Osteoblast (primary cell): Measurements from ENCODE around the gene MT1X. TPM values are rescaled to one million over a fixed set of nuclear protein-coding genes. Genes with fewer than 3 reads are reported as not detected.

Experiments used
- DNase-seq: peaks from one replicate; pipeline ENCODE4 v3.0.0; 2011; ENCODE audit warnings: low spot score, mixed read lengths; ENCODE audit not compliant: insufficient read length; ENCODE audit errors: missing footprints
- H2AFZ ChIP-seq: 2 replicates; pipeline ENCODE4 v1.6.0; 2011; ENCODE audit warnings: mild to moderate bottlenecking, low read length
- H3K27ac ChIP-seq: 2 replicates; pipeline ENCODE4 v1.5.1; 2011; ENCODE audit warnings: mild to moderate bottlenecking, low read depth, low read length, moderate library complexity
- H3K27me3 ChIP-seq: 2 replicates; pipeline ENCODE4 v1.6.0; 2012; ENCODE audit warnings: mild to moderate bottlenecking, control low read depth, inconsistent platforms, low read length, moderate library complexity; ENCODE audit not compliant: insufficient read depth
- H3K36me3 ChIP-seq: 2 replicates; pipeline ENCODE4 v1.5.1; 2011; ENCODE audit warnings: mild to moderate bottlenecking, low read length, control low read depth, moderate library complexity; ENCODE audit not compliant: insufficient read depth
- H3K4me1 ChIP-seq: 2 replicates; pipeline ENCODE4 v1.5.1; 2011; ENCODE audit warnings: mild to moderate bottlenecking, low read length, control low read depth, moderate library complexity; ENCODE audit not compliant: insufficient read depth
- H3K4me2 ChIP-seq: 2 replicates; pipeline ENCODE4 v1.6.0; 2011; ENCODE audit warnings: mild to moderate bottlenecking, low read length; ENCODE audit not compliant: insufficient read depth
- H3K4me3 ChIP-seq: fragments of 200-600 bp; sonication (generic); 3 replicates; pipeline ENCODE4 v1.5.1; 2012; ENCODE audit warnings: mild to moderate bottlenecking, low read length, inconsistent platforms; ENCODE audit not compliant: insufficient read depth
- H3K79me2 ChIP-seq: 2 replicates; pipeline ENCODE4 v1.6.0; 2012; ENCODE audit warnings: mild to moderate bottlenecking, low read length, control low read depth, inconsistent platforms; ENCODE audit not compliant: insufficient read depth
- H3K9me3 ChIP-seq: 2 replicates; pipeline ENCODE4 v1.5.1; 2011; ENCODE audit warnings: low read depth, low read length, control low read depth
- H4K20me1 ChIP-seq: 2 replicates; pipeline ENCODE4 v1.6.0; 2012; ENCODE audit warnings: mild to moderate bottlenecking, low read length, control low read depth; ENCODE audit not compliant: insufficient read depth
- CTCF ChIP-seq: IDR thresholded peaks from 2 replicates; pipeline ENCODE4 v1.5.1; 2011; ENCODE audit warnings: mild to moderate bottlenecking, low read depth, low read length, moderate library complexity; ENCODE audit errors: extremely low read depth
- total RNA-seq: library from RNA; depleted of rRNA; stranded (reverse); fragments of >200 nt; gene quantifications from 2 replicates; pipeline ENCODE4 v1.2.3, GENCODE V29; 2012

Gene MT1X
- total RNA-seq, 1 donor, result 81.4 TPM

- Histone ChIP-seq H3K4me3 (no peak overlapping the region), H3K9me3 (no peaks in the 10 kb centered on the region), H3K4me2 (no peak overlapping the region), H3K4me1 (peaks cover 25% of the 10 kb centered on the region), H3K36me3 (no peaks in the 10 kb centered on the region), H3K27me3 (no peaks in the 10 kb centered on the region), H3K79me2 (peaks cover 75% of the 10 kb centered on the region), H2AFZ (no peak overlapping the region), H4K20me1 (peaks cover 18% of the 10 kb centered on the region), H3K27ac (no peak overlapping the region)
- no peak for DNase-seq
- TF ChIP-seq CTCF, result no peak
These were observed 50.1 kb downstream of the MT1X start for GRCh38 chr16:56732366-56732765.

GRCh38 chr16:56732832-56733231, 50.6 kb downstream of the MT1X start:
- Histone ChIP-seq H3K36me3 (no peaks in the 10 kb centered on the region), H3K4me1 (peaks cover 27% of the 10 kb centered on the region), H4K20me1 (peaks cover 18% of the 10 kb centered on the region), H3K27ac (no peak overlapping the region), H3K4me2 (no peak overlapping the region), H3K9me3 (no peaks in the 10 kb centered on the region), H3K79me2 (peaks cover 79% of the 10 kb centered on the region), H3K4me3 (no peak overlapping the region), H3K27me3 (no peaks in the 10 kb centered on the region), H2AFZ (no peak overlapping the region)
- peak; percentile 21 for DNase-seq
- TF ChIP-seq CTCF, result no peak

Other genes starting within 250 kb of the MT1X start
- gene NUDT21, start 231.1 kb upstream of the MT1X start, total RNA-seq, result 58.6 and 64.5 TPM in 2 replicates
- gene OGFOD1, start 230.9 kb upstream of the MT1X start, total RNA-seq, result 39.2 and 47.4 TPM in 2 replicates
- gene BBS2, start 162.4 kb upstream of the MT1X start, total RNA-seq, result 62.2 and 77.5 TPM in 2 replicates
- gene MT4, start 117.4 kb upstream of the MT1X start, total RNA-seq, result not detected in 2 replicates
- gene MT3, start 92.9 kb upstream of the MT1X start, total RNA-seq, result not detected in 2 replicates
- gene MT2A, start 73.9 kb upstream of the MT1X start, total RNA-seq, result 33.7 and 43.9 TPM in 2 replicates
- 105 and 119 TPM in 2 replicates for gene MT1E, start 56.7 kb upstream of the MT1X start, total RNA-seq
- 8.5 and 8.7 TPM in 2 replicates for gene MT1M, start 49.8 kb upstream of the MT1X start, total RNA-seq
- gene MT1A, start 43.8 kb upstream of the MT1X start, total RNA-seq, result 0.59 TPM in 1 of 2 replicates, not detected in the other
- gene MT1B, start 30.6 kb upstream of the MT1X start, total RNA-seq, result not detected in 2 replicates
- gene MT1F, start 24.5 kb upstream of the MT1X start, total RNA-seq, result 2.1 and 3.3 TPM in 2 replicates
- not detected in 2 replicates for gene MT1G, start 14.4 kb upstream of the MT1X start, total RNA-seq
- gene MT1H, start 12.7 kb upstream of the MT1X start, total RNA-seq, result not detected in 2 replicates
- 36.8 and 40.5 TPM in 2 replicates for gene NUP93, start 47.7 kb downstream of the MT1X start, total RNA-seq
- gene SLC12A3, start 182.7 kb downstream of the MT1X start, total RNA-seq, result not detected in 2 replicates
- 190 and 209 TPM in 2 replicates for gene HERPUD1, start 249.7 kb downstream of the MT1X start, total RNA-seq